ENCODE data around the gene SYNPR. TPM values are rescaled to one million over a fixed set of nuclear protein-coding genes. Genes with fewer than 3 reads are reported as not detected.

SYNPR gene
- total RNA-seq, 1 experiment from 2014 or later: 0.17 TPM

DNA sequence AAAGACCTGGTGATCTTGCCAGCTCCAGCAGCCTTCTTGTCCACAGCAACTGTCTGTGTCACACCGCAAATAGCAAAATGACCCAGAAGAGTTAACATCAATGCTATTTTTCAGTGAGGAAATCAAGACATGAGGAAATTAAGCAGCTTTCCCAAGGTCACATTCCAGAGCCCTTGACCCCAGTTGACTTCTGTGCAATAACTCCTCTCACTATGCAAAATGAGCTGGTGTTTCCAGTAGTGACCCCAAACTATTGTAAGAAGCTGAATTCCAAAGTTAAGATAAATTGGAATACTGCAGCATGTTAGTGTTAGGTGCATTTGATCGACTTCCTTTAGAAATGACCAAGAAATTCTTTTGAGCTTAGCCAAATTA is 201.5 kb downstream of the SYNPR start:
- Histone ChIP-seq H2BK20ac (ENCODE audit: low read depth, low read length, poor library complexity, severe bottlenecking) (no peak overlapping the region), H3K56ac (ENCODE audit: insufficient read length, low read depth, low read length) (no peak overlapping the region), H3K14ac (ENCODE audit: insufficient read depth, low read length) (no peak overlapping the region), H2BK15ac (ENCODE audit: low read depth, low read length) (no peak overlapping the region), H4K8ac (replicated peaks; ENCODE audit: insufficient read length, low read depth, low read length) (no peak overlapping the region), H2BK12ac (ENCODE audit: insufficient read length, low read depth, low read length) (no peak overlapping the region), H3K18ac (ENCODE audit: insufficient read length, low read depth, low read length) (no peak overlapping the region), H3K4me2 (ENCODE audit: insufficient read depth, insufficient read length, low read length) (no peak overlapping the region), H4K91ac (ENCODE audit: insufficient read length, low read depth, low read length) (no peak overlapping the region), H3K27me3 (ENCODE audit: insufficient read depth, low read length) (no peaks in the 10 kb centered on the region), H3K27ac (ENCODE audit: insufficient read length, low read depth, low read length) (no peak overlapping the region), H3K23me2 (ENCODE audit: insufficient read length, low read depth, low read length, poor library complexity, severe bottlenecking) (no peaks in the 10 kb centered on the region), H2BK120ac (ENCODE audit: low read depth, low read length, poor library complexity, severe bottlenecking) (no peak overlapping the region), H3K4me1 (ENCODE audit: insufficient read depth, low read length) (no peaks in the 10 kb centered on the region), H3K9me3 (ENCODE audit: control insufficient read depth, low read depth, low read length) (no peaks in the 10 kb centered on the region), H2BK5ac (ENCODE audit: insufficient read length, low read length) (no peak overlapping the region), H4K20me1 (ENCODE audit: control insufficient read depth, insufficient read depth, insufficient read length) (no peaks in the 10 kb centered on the region), H3K79me2 (ENCODE audit: insufficient read depth, low read length) (no peaks in the 10 kb centered on the region), H4K5ac (ENCODE audit: insufficient read length, low read depth, low read length) (no peak overlapping the region), H3K4ac (ENCODE audit: low read depth, low read length) (no peak overlapping the region), H2AK5ac (ENCODE audit: insufficient read length, low read length) (no peak overlapping the region), H3K23ac (ENCODE audit: insufficient read length, low read depth, low read length) (no peak overlapping the region), H3T11ph (ENCODE audit: low read length) (no peak overlapping the region), H3K79me1 (ENCODE audit: insufficient read depth, low read depth, low read length, poor library complexity, severe bottlenecking) (no peaks in the 10 kb centered on the region), H2AFZ (ENCODE audit: low read length) (no peak overlapping the region), H3K9ac (ENCODE audit: extremely low read depth, insufficient read length, low read length) (no peak overlapping the region)
- TF ChIP-seq, protein P1, sequence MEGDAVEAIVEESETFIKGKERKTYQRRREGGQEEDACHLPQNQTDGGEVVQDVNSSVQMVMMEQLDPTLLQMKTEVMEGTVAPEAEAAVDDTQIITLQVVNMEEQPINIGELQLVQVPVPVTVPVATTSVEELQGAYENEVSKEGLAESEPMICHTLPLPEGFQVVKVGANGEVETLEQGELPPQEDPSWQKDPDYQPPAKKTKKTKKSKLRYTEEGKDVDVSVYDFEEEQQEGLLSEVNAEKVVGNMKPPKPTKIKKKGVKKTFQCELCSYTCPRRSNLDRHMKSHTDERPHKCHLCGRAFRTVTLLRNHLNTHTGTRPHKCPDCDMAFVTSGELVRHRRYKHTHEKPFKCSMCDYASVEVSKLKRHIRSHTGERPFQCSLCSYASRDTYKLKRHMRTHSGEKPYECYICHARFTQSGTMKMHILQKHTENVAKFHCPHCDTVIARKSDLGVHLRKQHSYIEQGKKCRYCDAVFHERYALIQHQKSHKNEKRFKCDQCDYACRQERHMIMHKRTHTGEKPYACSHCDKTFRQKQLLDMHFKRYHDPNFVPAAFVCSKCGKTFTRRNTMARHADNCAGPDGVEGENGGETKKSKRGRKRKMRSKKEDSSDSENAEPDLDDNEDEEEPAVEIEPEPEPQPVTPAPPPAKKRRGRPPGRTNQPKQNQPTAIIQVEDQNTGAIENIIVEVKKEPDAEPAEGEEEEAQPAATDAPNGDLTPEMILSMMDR (conservative IDR thresholded peaks at IDR 0.05): no peak
- no CpG with 5 or more reads among the region's 2 CpGs for WGBS (ENCODE audit: extremely low coverage, insufficient read length, low lambda C conversion rate)
- Mint-ChIP-seq H3K36me3 (ENCODE audit: insufficient read depth in 1 of 3, low read depth in 3 of 3) (peaks cover 0 to 3% (median 0%) of the 10 kb centered on the region in 3 experiments; a peak in 3 of 7 replicates), H3K4me3 (no peak overlapping the region), H3K9me3 (no peaks in the 10 kb centered on the region; a peak in 1 of 5 replicates), H3K27me3 (ENCODE audit: low read depth) (peaks cover 2% of the 10 kb centered on the region), H3K27ac (no peak overlapping the region), H3K4me1 (no peaks in the 10 kb centered on the region)
- no peak for DNase-seq

Measured in H9 (cell line).